ENCODE results near the gene POLE3. TPM values are rescaled to one million over a fixed set of nuclear protein-coding genes. Genes with fewer than 3 reads are reported as not detected.

Gene POLE3, protein sequence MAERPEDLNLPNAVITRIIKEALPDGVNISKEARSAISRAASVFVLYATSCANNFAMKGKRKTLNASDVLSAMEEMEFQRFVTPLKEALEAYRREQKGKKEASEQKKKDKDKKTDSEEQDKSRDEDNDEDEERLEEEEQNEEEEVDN
- 30.9 and 38.3 TPM in 2 replicates for total RNA-seq (2011; cell fraction: chromatin; rRNA removed; ENCODE audit: low replicate concordance)
- total RNA-seq (2011; cell fraction: nucleolus; rRNA removed) = 28.6 and 39.2 TPM in 2 replicates
- 44.4 and 64.5 TPM in 2 replicates for total RNA-seq (2011; cell fraction: nucleoplasm; rRNA removed)
- total RNA-seq (2014; rRNA removed) = 96.6 and 116 TPM in 2 replicates
- 124 and 137 TPM in 2 replicates for total RNA-seq (2014; rRNA removed; fragmentation: Illumina TruSeq; extraction: Trizol)
- 148 and 155 TPM in 2 replicates for total RNA-seq (2015; rRNA removed; fragmentation: Illumina TruSeq; extraction: Trizol)
- 91.5 and 95.7 TPM in 2 replicates for total RNA-seq (2021)
- polyA plus RNA-seq (2011; rRNA removed) = 116 and 163 TPM in 2 replicates
- polyA plus RNA-seq (2011; cell fraction: cytosol; rRNA removed) = 85.5 and 134 TPM in 2 replicates
- 69.3 and 73.0 TPM in 2 replicates for polyA plus RNA-seq (2011; cell fraction: nucleus; rRNA removed)
- polyA plus RNA-seq (2012) = 75.7 and 93.0 TPM in 2 replicates
- polyA plus RNA-seq (2014; fragmentation: Illumina TruSeq; extraction: Trizol) = 159 and 179 TPM in 2 replicates
- 100 to 1,000 TPM in 1 of 2 experiments, 10 to 100 TPM in 1; 52.6 to 110 TPM for polyA plus RNA-seq (2014; fragmentation: Nextera tagmentation; extraction: Ambion mirVana)
- polyA plus RNA-seq (2014; rRNA removed) = 102 and 115 TPM in 2 replicates
- polyA minus RNA-seq (2011; rRNA and poly(A)+ RNA removed) = 78.4 and 89.9 TPM in 2 replicates
- 24.5 and 35.2 TPM in 2 replicates for polyA minus RNA-seq (2011; cell fraction: cytosol; rRNA and poly(A)+ RNA removed)
- polyA minus RNA-seq (2011; cell fraction: nucleus; rRNA and poly(A)+ RNA removed) = 11.8 and 21.7 TPM in 2 replicates
- Bru-seq, nascent RNA = percentile 97 among the genes with signal in this experiment
- percentile 98 among the genes with signal in this experiment for BruChase-seq, experiment 1, labeled RNA remaining after a 2-hour chase
- BruChase-seq, experiment 2, labeled RNA remaining after a 6-hour chase = percentile 99 among the genes with signal in this experiment
- long read RNA-seq, experiment 1, transcript POLE3-202 (5 exons, 2,191 nt) = minor isoform, 7 of 386 reads
- long read RNA-seq, experiment 1, transcript POLE3-203 (3 exons, 455 nt) = minor isoform, 29 of 386 reads
- long read RNA-seq, experiment 1, transcript POLE3-201 (4 exons, 2,109 nt) = major isoform, 276 of 386 reads
- long read RNA-seq, experiment 1, partial matches to known transcripts = 5 of 386 reads
- long read RNA-seq, experiment 1, other reads (novel, unspliced or antisense) = 69 of 386 reads
- long read RNA-seq, experiment 2, transcript POLE3-201 (4 exons, 2,109 nt) = major isoform, 65 of 195 reads
- long read RNA-seq, experiment 2, transcript POLE3-203 (3 exons, 455 nt) = minor isoform, 6 of 195 reads
- long read RNA-seq, experiment 2, partial matches to known transcripts = 36 of 195 reads
- long read RNA-seq, experiment 2, other reads (novel, unspliced or antisense) = 84 of 195 reads
- long read RNA-seq, experiment 3, transcript POLE3-201 (4 exons, 2,109 nt) = major isoform, 208 of 214 reads
- long read RNA-seq, experiment 3, partial matches to known transcripts = 0 of 214 reads
- long read RNA-seq, experiment 3, other reads (novel, unspliced or antisense) = 1 of 214 reads

DNA sequence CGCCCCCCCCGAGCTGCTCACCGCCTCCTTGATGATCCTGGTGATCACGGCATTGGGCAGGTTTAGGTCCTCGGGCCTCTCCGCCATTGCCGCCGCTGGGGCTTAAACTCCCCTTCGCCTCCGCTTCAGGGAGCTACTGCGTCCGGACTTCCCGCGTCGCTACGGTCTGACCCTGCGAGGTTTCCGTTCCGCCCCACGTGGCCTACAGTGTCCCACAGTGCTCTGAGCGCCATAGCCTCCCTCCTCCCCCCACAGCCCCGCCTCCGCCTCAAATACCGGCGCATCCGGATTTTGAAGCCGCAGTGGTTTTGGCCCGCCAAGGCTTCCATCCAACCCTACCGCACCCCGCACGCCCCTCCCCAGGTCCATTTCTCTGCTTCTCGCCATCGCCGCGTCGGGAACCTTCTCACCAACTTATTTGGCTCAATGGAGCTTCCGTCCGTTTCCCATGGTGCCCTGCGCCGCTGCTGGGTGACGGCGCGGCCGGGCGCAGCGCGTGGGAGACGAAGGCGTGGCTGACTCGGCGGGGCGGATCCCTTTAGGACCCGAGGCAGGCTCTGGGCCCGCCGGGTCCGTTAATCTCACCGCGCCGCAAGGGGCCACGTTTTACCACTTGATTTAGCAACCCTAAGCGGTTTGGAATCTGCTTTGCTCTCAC, at the start of gene POLE3, which contains the start of gene C9orf43:
Gene POLE3 (minus strand): TSS at position 469 of the 658 bp plus-strand sequence. CDS start 382 bp downstream, at position 87.
Gene C9orf43 (plus strand): TSS at position 541 of the 658 bp plus-strand sequence. CDS start 2,747 bp downstream, outside the sequence.
- intact Hi-C loops (cut with micrococcal nuclease) = loop anchor here (5.0 kb wide), 1 partner anchor 848 kb away; no protein-coding TSS in a partner anchor
- CTCF ChIA-PET (ENCODE audit: low intra/inter-chr PET ratio) = interaction anchor here (1.0 kb wide), 1 partner anchor 136 kb away, joined by 3 read pairs; the partner anchor contains the start of genes CDC26 and PRPF4
- H3K9ac ChIP-seq (ENCODE audit: insufficient read depth in 1 of 2, low read depth in 2 of 2, low read length in 2 of 2) = peak within 1 kb of the TSS; percentile 99 to 100
- peak; percentile 53; the same call in 1 of the 2 replicates for TF ChIP-seq ZBED1 (IDR thresholded peaks at IDR 0.05)
- TF ChIP-seq, protein P1, sequence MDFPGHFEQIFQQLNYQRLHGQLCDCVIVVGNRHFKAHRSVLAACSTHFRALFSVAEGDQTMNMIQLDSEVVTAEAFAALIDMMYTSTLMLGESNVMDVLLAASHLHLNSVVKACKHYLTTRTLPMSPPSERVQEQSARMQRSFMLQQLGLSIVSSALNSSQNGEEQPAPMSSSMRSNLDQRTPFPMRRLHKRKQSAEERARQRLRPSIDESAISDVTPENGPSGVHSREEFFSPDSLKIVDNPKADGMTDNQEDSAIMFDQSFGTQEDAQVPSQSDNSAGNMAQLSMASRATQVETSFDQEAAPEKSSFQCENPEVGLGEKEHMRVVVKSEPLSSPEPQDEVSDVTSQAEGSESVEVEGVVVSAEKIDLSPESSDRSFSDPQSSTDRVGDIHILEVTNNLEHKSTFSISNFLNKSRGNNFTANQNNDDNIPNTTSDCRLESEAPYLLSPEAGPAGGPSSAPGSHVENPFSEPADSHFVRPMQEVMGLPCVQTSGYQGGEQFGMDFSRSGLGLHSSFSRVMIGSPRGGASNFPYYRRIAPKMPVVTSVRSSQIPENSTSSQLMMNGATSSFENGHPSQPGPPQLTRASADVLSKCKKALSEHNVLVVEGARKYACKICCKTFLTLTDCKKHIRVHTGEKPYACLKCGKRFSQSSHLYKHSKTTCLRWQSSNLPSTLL (IDR thresholded peaks at IDR 0.05) = no peak
- TF ChIP-seq, protein P2, sequence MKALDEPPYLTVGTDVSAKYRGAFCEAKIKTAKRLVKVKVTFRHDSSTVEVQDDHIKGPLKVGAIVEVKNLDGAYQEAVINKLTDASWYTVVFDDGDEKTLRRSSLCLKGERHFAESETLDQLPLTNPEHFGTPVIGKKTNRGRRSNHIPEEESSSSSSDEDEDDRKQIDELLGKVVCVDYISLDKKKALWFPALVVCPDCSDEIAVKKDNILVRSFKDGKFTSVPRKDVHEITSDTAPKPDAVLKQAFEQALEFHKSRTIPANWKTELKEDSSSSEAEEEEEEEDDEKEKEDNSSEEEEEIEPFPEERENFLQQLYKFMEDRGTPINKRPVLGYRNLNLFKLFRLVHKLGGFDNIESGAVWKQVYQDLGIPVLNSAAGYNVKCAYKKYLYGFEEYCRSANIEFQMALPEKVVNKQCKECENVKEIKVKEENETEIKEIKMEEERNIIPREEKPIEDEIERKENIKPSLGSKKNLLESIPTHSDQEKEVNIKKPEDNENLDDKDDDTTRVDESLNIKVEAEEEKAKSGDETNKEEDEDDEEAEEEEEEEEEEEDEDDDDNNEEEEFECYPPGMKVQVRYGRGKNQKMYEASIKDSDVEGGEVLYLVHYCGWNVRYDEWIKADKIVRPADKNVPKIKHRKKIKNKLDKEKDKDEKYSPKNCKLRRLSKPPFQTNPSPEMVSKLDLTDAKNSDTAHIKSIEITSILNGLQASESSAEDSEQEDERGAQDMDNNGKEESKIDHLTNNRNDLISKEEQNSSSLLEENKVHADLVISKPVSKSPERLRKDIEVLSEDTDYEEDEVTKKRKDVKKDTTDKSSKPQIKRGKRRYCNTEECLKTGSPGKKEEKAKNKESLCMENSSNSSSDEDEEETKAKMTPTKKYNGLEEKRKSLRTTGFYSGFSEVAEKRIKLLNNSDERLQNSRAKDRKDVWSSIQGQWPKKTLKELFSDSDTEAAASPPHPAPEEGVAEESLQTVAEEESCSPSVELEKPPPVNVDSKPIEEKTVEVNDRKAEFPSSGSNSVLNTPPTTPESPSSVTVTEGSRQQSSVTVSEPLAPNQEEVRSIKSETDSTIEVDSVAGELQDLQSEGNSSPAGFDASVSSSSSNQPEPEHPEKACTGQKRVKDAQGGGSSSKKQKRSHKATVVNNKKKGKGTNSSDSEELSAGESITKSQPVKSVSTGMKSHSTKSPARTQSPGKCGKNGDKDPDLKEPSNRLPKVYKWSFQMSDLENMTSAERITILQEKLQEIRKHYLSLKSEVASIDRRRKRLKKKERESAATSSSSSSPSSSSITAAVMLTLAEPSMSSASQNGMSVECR (CRISPR knock-in tag; IDR thresholded peaks at IDR 0.05) = peak; percentile 86
- no peak for TF ChIP-seq LEF1 (IDR thresholded peaks at IDR 0.05)
- TF ChIP-seq SRSF1 (IDR thresholded peaks at IDR 0.05; ENCODE audit: low read depth, low read length) = no peak
- peak; percentile 57 for TF ChIP-seq TRIM28 (IDR thresholded peaks at IDR 0.05)
- peak; percentile 72 for TF ChIP-seq CREB1 (IDR thresholded peaks at IDR 0.05)
- TF ChIP-seq CREB1 (CRISPR knock-in tag; IDR thresholded peaks at IDR 0.05) = peak; percentile 84
- no peak for TF ChIP-seq ZNF253 (CRISPR knock-in tag; conservative IDR thresholded peaks at IDR 0.05)

More for the DNA sequence above, at the start of gene POLE3, which contains the start of gene C9orf43:
- H3K79me2 ChIP-seq (ENCODE audit: control insufficient read depth, insufficient read depth, low read length) = peaks cover 24% of the 10 kb centered on the region
- under 1% methylated on average over 52 of the region's 61 CpGs for WGBS (ENCODE audit: insufficient coverage, low coverage, missing lambda C conversion rate)
- DNase-seq (ENCODE audit: extremely low read depth in 1 of 4, low spot score in 3 of 4) (peak; percentile 92 to 98 (median 94)), ATAC-seq (peak; percentile 94), FAIRE-seq (peak; percentile 92)
- no peaks in the 10 kb centered on the region for H4K20me1 ChIP-seq (replicated peaks; ENCODE audit: control insufficient read depth, insufficient read depth, low read length)
- POLR2A ChIA-PET = interaction anchor here (0.6 to 3.4 kb wide), 26 partner anchors 9 to 245 kb away, joined by 3 to 43 read pairs (median 4); partner anchors contain the start of genes ALAD, CDC26 and WDR31
- no peaks in the 10 kb centered on the region for H3K27me3 ChIP-seq (ENCODE audit: control insufficient read depth in 2 of 2, insufficient read depth in 2 of 2, low read length in 2 of 2)
- H3K36me3 ChIP-seq (ENCODE audit: control insufficient read depth, insufficient read depth, low read length) = peaks cover 29% of the 10 kb centered on the region
- H3K4me1 ChIP-seq (replicated peaks in 1 of 2; ENCODE audit: control insufficient read depth in 2 of 2, insufficient read depth in 2 of 2, low read length in 2 of 2) = peaks cover 12 to 22% of the 10 kb centered on the region in 2 experiments; a peak in 4 of 5 replicates
- peak within 1 kb of the TSS; percentile 98 for H3K4me2 ChIP-seq (ENCODE audit: insufficient read depth, low read length)
- no peaks in the 10 kb centered on the region for H3K9me3 ChIP-seq (replicated peaks; ENCODE audit: control insufficient read depth, insufficient read depth, low read depth, low read length)
- H2AFZ ChIP-seq (ENCODE audit: low read depth, low read length) = peak within 1 kb of the TSS; percentile 92
- H3K4me3 ChIP-seq = peak within 1 kb of the TSS; percentile 88
- H3K27ac ChIP-seq (ENCODE audit: extremely low read depth, low read depth, low read length) = peak within 1 kb of the TSS; percentile 87
- no TSS peak for BruUV-seq (replicated peaks)
- H3K9me1 ChIP-seq (ENCODE audit: control insufficient read depth, insufficient read depth, low read length) = no peaks in the 10 kb centered on the region
- in situ Hi-C loops (cut with MboI) = no loop called here
